CD4-positive, alpha-beta T cell treated with Interleukin-6 for 4 hours (primary cell): Measurements from ENCODE around the gene MTIF2.
"Not testable (repeated sequence)": the region's sequence is repeated elsewhere in the genome, so short reads cannot be mapped to it uniquely, and the experiment has no call there.

Source experiments
- DNase-seq: peaks from one replicate; pipeline ENCODE4 v3.0.0-alpha.2; 2020; ENCODE audit warnings: mixed read lengths

Gene MTIF2

GRCh38 chr2:55268907-55269644 lies at the start of gene MTIF2:
Gene MTIF2, minus strand, starts transcription at chr2:55269231. Its CDS starts 5,373 bp downstream, at chr2:55263858.
- peak; percentile 87 for DNase-seq

- no peak for DNase-seq
Observed at GRCh38 chr2:55314985-55315384, 46.0 kb upstream of the MTIF2 start.

- no peak for DNase-seq
Observed at GRCh38 chr2:55311444-55311870, 42.4 kb upstream of the MTIF2 start.

GRCh38 chr2:55309446-55309845 lies 40.4 kb upstream of the MTIF2 start:
- peak; percentile 13 for DNase-seq

GRCh38 chr2:55302241-55302640 lies 33.2 kb upstream of the MTIF2 start:
- DNase-seq: no peak

- no peak for DNase-seq
Observed at GRCh38 chr2:55301277-55301676, 32.2 kb upstream of the MTIF2 start.

- DNase-seq: no peak
Observed at GRCh38 chr2:55296393-55296792, 27.4 kb upstream of the MTIF2 start.

- DNase-seq: no peak
Observed at GRCh38 chr2:55283083-55283482, 14.1 kb upstream of the MTIF2 start.

GRCh38 chr2:55282110-55282917 lies 13.3 kb upstream of the MTIF2 start:
- peak; percentile 91 for DNase-seq

- not testable (repeated sequence) for DNase-seq
Observed at GRCh38 chr2:55280851-55281546, 12.0 kb upstream of the MTIF2 start.

- not testable (repeated sequence) for DNase-seq
Observed at GRCh38 chr2:55279859-55280424, 10.9 kb upstream of the MTIF2 start.

- DNase-seq: not testable (repeated sequence)
Observed at GRCh38 chr2:55279214-55279835, 10.3 kb upstream of the MTIF2 start.

- no peak for DNase-seq
Observed at GRCh38 chr2:55277310-55277709, 8.3 kb upstream of the MTIF2 start.

GRCh38 chr2:55274346-55274745 lies 5.3 kb upstream of the MTIF2 start:
- not testable (repeated sequence) for DNase-seq

GRCh38 chr2:55269645-55269990 lies 587 bp upstream of the MTIF2 start:
- DNase-seq: no peak

- DNase-seq: no peak
Observed at GRCh38 chr2:55268288-55268906, 634 bp downstream of the MTIF2 start.

- not testable (repeated sequence) for DNase-seq
Observed at GRCh38 chr2:55259586-55259985, 9.4 kb downstream of the MTIF2 start.

GRCh38 chr2:55252832-55253231 lies 16.2 kb downstream of the MTIF2 start:
- DNase-seq: no peak

GRCh38 chr2:55247025-55247424 lies 22.0 kb downstream of the MTIF2 start:
- no peak for DNase-seq

GRCh38 chr2:55245411-55245810 lies 23.6 kb downstream of the MTIF2 start:
- DNase-seq: no peak

GRCh38 chr2:55242617-55243016 lies 26.4 kb downstream of the MTIF2 start:
- no peak for DNase-seq

GRCh38 chr2:55241582-55241981 lies 27.4 kb downstream of the MTIF2 start:
- DNase-seq: not testable (repeated sequence)
